SK-N-SH (cell line): ENCODE measurements around the gene TRPM2.

ENCODE experiments used
- POLR2AphosphoS5 ChIP-seq: IDR thresholded peaks from 2 replicates; pipeline ENCODE4 v1.6.1; 2012; ENCODE audit warnings: low read depth, low read length
- RCOR1 ChIP-seq: fragments of 150-350 bp; IDR thresholded peaks from 2 replicates; pipeline ENCODE4 v1.6.1; 2017; ENCODE audit warnings: antibody characterized with exemption, low read length
- RFX5 ChIP-seq: IDR thresholded peaks from 2 replicates; pipeline ENCODE4 v1.6.1; 2012; ENCODE audit warnings: mild to moderate bottlenecking, improper control_type of control experiment, low read length
- TF ChIP-seq, protein P1 (sequence below): fragments of 200-600 bp; sonication (generic); IDR thresholded peaks from 2 replicates; pipeline ENCODE4 v1.6.1; 2017; ENCODE audit warnings: antibody characterized with exemption, mild to moderate bottlenecking, moderate library complexity
- TF ChIP-seq, protein P2 (sequence below): IDR thresholded peaks from 2 replicates; pipeline ENCODE4 v1.6.1; 2012; ENCODE audit warnings: mild to moderate bottlenecking, low read depth, low read length, moderate library complexity
- TF ChIP-seq, protein P3 (sequence below): fragments of 150-350 bp; IDR thresholded peaks from 2 replicates; pipeline ENCODE4 v1.6.1; 2017; ENCODE audit warnings: antibody characterized with exemption, low read length, low read depth, borderline replicate concordance

DNA sequence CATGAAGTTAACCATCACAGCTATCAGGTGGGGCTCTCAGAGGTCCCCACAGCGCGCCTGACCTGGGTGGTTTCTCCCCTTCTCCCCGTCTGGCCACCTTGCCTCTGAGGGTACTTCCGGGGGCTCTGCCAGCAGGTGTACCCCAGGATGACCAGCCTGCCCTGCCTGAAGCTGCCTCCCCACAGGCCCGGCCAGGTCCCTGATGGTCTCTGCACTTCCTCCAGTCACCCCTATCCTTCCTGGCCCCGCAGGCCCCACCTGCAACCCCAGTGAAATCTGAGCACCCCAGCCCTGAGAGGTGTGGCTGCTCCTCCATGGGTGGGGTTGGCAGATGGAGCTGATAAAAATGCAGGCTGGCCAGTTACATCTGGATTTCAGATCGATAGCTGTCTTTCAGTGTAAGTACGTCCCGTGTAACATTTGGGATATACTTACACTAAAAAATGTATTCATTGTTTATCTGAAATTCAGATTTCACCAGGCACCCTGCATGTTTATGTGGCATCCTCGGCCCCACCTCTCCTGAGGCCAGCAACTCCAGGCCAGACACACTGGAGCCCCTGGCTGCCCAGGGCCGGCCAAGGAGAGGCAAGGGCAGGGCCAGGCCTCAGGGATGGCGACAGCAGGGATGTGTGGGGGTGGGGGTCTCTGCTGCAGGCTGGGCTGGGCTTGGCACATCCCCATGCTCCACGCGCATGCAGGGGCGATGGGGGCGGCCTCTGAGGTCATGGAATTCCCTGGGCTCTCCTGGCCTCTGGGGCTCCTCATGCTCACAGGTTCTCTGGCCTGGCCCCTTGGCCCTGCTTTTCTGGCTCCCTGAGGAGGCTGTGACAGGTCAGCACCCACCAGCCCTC, 127.0 kb downstream of the TRPM2 start:
- TF ChIP-seq, protein P1, sequence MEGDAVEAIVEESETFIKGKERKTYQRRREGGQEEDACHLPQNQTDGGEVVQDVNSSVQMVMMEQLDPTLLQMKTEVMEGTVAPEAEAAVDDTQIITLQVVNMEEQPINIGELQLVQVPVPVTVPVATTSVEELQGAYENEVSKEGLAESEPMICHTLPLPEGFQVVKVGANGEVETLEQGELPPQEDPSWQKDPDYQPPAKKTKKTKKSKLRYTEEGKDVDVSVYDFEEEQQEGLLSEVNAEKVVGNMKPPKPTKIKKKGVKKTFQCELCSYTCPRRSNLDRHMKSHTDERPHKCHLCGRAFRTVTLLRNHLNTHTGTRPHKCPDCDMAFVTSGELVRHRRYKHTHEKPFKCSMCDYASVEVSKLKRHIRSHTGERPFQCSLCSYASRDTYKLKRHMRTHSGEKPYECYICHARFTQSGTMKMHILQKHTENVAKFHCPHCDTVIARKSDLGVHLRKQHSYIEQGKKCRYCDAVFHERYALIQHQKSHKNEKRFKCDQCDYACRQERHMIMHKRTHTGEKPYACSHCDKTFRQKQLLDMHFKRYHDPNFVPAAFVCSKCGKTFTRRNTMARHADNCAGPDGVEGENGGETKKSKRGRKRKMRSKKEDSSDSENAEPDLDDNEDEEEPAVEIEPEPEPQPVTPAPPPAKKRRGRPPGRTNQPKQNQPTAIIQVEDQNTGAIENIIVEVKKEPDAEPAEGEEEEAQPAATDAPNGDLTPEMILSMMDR: no peak
- TF ChIP-seq POLR2AphosphoS5 (no peak), RCOR1 (no peak), RFX5 (no peak)
- TF ChIP-seq, protein P2, sequence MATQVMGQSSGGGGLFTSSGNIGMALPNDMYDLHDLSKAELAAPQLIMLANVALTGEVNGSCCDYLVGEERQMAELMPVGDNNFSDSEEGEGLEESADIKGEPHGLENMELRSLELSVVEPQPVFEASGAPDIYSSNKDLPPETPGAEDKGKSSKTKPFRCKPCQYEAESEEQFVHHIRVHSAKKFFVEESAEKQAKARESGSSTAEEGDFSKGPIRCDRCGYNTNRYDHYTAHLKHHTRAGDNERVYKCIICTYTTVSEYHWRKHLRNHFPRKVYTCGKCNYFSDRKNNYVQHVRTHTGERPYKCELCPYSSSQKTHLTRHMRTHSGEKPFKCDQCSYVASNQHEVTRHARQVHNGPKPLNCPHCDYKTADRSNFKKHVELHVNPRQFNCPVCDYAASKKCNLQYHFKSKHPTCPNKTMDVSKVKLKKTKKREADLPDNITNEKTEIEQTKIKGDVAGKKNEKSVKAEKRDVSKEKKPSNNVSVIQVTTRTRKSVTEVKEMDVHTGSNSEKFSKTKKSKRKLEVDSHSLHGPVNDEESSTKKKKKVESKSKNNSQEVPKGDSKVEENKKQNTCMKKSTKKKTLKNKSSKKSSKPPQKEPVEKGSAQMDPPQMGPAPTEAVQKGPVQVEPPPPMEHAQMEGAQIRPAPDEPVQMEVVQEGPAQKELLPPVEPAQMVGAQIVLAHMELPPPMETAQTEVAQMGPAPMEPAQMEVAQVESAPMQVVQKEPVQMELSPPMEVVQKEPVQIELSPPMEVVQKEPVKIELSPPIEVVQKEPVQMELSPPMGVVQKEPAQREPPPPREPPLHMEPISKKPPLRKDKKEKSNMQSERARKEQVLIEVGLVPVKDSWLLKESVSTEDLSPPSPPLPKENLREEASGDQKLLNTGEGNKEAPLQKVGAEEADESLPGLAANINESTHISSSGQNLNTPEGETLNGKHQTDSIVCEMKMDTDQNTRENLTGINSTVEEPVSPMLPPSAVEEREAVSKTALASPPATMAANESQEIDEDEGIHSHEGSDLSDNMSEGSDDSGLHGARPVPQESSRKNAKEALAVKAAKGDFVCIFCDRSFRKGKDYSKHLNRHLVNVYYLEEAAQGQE: no peak
- TF ChIP-seq, protein P3, sequence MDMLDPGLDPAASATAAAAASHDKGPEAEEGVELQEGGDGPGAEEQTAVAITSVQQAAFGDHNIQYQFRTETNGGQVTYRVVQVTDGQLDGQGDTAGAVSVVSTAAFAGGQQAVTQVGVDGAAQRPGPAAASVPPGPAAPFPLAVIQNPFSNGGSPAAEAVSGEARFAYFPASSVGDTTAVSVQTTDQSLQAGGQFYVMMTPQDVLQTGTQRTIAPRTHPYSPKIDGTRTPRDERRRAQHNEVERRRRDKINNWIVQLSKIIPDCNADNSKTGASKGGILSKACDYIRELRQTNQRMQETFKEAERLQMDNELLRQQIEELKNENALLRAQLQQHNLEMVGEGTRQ: no peak
